GM19351 (cell line): ENCODE measurements around the gene SAMD8.
A peak's percentile ranks its signal among the peaks of the same experiment; 100 is the strongest.
"Not testable (repeated sequence)": the region's sequence is repeated elsewhere in the genome, so short reads cannot be mapped to it uniquely, and the experiment has no call there.

Experiments
- ATAC-seq: cut with Tn5 transposase; IDR thresholded peaks from one replicate; pipeline ENCODE4 v1.9.1; 2021; ENCODE audit warnings: mild to moderate bottlenecking, moderate library complexity; ENCODE audit not compliant: unreplicated experiment

Gene SAMD8

DNA sequence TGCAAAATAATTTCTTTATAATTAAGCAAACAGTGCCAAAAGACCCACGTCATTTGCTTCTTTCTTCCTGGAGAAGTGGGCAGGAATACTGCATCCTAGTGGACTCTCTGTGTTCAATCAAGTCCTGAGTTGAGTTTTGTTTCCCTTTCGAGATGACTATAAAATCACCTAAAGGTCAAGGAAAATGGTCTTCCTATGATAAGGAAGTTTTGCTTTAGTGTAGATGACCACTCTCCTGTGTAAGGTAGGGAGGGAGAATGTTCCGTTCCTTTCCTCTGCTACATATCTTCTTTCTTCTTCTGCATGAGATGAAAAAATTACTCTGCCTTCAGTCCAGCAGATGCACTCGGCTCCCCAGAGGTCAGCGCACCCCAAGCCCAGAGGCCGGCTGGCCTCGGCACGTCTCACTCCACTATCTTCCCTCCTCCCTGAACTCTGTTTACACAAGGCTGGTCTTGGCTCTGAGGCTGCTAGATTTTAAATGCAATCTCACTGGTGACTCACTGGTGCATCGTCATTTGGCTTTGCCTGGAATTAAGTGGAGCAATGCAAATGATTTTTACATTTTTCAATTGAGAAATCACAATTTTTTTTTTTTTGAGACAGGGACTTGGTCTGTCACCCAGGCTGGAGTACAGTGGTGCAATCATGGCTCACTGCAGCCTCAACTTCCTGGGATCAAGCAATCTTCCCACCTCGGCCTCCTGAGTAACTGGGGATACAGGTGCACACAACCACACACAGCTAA lies 80.5 kb downstream of the SAMD8 start:
- ATAC-seq, result no peak

- not testable (repeated sequence) for ATAC-seq
Measured at GRCh38 chr10:75194625-75195024, 83.2 kb downstream of the SAMD8 start.

DNA sequence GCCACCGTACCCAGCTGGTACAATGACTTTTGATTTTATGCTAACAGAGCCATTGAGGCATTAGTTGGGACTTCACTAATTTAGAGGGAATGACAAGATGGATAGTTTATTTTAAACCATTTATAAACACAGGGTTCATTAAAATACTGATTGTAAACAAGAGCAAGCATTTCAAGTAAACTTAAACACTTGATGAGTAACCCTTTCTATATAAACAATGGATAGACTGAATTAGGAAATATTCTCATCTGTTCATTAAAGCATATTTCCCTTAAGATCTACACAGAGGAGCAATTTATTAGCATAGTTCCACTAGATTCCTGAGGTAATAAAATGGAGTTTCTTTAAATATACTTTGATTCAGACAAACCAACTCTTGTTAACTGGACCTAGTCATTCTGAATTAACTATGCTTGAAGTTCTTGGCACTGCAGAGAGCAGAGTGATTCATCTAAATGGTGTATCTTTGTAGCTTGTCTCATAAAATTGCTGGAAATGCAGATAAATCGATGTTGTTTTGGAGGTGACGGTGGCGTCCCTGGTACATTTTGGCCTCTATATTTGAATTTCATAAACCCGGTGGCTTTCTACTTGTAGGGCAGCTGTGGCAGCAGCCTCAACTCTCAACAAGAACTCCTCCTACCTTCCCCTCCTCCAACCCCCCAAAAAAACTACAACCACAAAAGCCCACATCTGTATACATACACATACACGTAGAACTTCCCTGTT lies 83.7 kb downstream of the SAMD8 start:
- no peak for ATAC-seq

GRCh38 chr10:75197066-75197465 lies 85.6 kb downstream of the SAMD8 start:
- no peak for ATAC-seq

DNA sequence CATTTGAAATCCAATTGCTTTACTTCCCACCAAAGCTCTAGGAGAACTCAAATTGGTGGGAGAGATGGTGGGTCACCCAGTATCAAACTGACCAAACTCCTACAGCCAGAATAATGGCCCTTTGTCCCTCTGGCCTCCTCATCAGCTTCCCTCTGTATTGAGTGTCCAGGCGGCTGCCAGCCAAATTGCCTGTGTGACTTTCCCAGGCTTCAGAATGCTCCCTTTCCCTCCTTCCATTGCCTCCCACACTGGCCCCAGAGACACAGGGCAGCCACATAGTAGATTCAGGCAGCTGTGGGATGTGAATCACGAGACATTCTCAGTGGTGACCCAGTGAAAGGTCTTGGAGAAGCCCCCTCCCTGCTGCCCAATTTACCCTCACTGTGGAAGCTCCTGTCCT lies 86.5 kb downstream of the SAMD8 start:
- no peak for ATAC-seq

DNA sequence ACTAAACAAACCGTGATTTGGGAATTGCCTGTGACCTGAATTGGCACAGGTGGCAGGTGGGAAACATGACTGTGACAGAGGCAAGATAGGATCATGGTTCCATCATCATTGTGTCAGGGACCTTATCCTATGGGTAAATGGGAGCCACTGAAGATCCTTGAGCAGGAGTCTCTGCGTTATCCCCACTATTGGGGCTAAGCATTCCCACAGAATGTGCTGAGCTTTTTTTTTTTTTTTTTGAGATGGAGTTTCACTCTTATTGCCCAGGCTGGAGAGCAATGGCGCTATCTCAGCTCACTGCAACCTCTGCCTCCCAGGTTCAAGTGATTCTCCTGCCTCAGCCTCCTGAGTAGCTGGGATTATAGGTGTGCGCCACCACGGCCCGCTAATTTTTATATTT lies 88.5 kb downstream of the SAMD8 start:
- not testable (repeated sequence) for ATAC-seq

DNA sequence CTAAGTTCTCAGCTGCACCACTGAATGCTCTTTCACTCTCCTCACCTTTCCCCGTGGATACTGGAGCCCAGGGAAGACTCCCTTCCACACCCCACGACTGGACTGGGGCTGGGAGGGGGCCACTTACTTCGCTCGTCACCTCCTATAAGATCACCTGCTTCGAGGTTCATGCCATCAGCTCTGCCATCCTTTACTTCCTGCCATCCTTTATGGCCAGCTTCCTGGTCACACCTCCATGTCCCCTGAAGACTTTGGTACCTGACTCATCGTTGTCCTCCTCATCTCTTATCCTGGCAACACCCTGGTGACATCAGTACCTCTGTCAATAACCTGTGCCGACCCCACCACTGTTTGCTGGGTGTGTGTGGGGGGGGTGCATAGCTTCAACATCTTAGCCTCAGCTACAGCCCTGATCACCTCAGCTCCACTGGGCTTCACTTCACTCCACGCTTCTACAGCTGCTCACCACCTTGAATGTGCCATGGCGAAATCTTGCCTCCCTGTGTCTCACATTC lies 90.4 kb downstream of the SAMD8 start:
- ATAC-seq, result no peak

DNA sequence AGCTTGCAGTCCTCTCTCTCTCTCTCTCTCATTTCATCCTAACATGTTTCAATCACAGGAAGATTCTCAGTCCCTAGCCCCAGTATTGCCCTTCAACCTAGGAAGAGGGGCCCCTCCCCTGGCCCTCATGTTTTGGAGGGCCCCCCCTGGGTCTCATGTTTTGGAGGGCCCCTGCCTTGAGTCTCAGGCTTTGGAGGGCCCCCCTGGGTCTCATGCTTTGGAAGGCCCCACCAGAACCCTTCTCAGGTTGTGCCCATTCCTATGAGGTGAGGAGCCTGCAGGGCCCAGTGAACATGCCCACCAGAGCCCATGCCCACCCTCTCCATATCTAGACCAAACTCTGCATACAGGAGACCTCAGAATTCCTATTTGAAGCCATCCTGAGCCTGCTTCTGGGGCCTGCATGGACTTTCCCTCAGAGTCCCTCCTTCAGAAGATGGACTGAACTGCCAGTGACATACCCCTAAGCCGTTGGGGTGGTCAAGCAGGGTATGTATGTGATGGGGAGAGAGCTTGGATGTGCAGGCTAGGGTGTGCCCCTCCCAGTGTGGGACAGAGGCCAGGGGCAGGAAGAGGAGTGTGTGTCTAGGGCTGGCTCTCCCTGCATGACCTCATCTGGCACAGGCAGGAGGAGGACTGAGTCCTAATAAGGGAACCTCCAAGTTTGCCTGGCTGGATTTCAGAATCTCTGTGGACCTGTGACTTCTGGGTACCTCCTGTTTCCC lies 91.0 kb downstream of the SAMD8 start:
- no peak for ATAC-seq

DNA sequence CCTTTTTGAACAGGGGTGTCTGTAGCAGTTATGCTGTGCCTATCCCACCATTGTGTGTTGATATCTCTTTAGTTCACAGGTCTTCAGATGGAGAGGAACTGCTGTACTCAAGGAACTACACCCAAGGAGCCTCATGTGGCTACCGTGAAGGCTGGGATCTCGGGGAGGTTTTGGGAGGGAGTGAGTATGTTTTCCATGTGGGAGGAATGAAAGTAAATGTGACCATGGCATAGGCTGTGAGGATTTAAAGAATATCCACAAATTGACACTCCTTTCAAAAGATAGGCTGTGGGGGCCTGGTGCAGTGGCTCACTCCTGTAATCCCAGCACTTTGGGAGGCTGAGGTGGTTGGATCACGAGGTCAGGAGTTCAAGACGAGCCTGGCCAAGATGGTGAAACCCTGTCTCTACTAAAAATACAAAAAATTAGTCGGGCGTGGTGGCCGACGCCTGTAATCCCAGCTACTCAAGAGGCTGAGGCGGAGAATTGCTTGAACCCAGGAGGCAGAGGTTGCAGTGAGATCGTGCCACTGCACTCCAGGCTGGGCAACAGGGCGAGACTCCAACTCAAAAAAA lies 91.7 kb downstream of the SAMD8 start:
- not testable (repeated sequence) for ATAC-seq

DNA sequence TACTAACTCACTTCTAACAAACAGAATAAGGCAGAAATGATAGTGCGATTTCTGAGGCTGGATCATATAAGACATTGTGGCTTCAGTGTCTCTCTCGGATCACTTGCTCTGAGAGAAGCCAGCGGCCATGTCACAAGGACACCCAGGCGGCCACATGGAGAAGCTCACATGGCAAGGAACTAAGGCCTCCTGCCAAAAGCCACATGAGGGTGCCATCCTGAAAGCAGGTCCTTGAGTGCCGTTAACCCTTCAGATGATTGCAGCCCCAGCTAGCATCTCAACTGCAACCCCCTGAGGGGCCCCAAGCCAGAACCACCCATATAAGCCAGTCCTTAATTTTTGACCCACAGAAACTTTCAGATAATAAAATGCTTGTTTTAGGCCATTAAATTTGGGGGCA lies 92.3 kb downstream of the SAMD8 start:
- ATAC-seq, result no peak

GRCh38 chr10:75205908-75206307 lies 94.5 kb downstream of the SAMD8 start:
- no peak for ATAC-seq

GRCh38 chr10:75206638-75207037 lies 95.2 kb downstream of the SAMD8 start:
- ATAC-seq, result not testable (repeated sequence)

- ATAC-seq, result no peak
Measured at GRCh38 chr10:75207079-75207856, 95.8 kb downstream of the SAMD8 start.

- ATAC-seq, result no peak
Measured at GRCh38 chr10:75207857-75208144, 96.3 kb downstream of the SAMD8 start.

DNA sequence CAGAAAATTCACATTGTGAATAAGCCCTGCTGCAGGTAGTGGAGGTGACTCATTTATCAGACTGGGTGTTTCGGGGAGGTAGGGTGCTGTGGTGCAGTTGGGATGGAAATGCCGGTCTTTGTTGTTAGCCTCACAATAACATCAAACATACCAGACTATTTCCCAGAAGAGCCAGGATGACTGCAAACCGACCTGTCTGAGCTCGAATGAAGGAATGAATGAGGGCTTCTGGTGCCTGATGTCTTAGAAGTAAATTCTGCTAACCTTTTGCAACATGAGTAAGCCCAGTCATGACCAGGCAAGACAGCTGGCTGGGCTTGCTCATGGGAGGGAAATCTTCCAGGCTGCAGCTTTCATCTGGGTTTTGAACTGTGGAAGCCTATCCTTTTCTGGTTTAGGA lies 96.7 kb downstream of the SAMD8 start:
- no peak for ATAC-seq

GRCh38 chr10:75209086-75209920 lies 97.8 kb downstream of the SAMD8 start:
- ATAC-seq, result peak; percentile 2

- ATAC-seq, result peak; percentile 66
Measured at GRCh38 chr10:75209921-75210281, 98.4 kb downstream of the SAMD8 start.

GRCh38 chr10:75210282-75211006 lies 99.0 kb downstream of the SAMD8 start, which contains the start of gene VDAC2:
VDAC2 (plus strand) TSS chr10:75210796; CDS start chr10:75211159, 363 bp downstream.
- peak; percentile 85 for ATAC-seq
